NCI-H345 (cell line): ENCODE results near the gene ACAD11.
A peak's percentile ranks its signal among the peaks of the same experiment; 100 is the strongest.

Source experiments
- DNase-seq: peaks from one replicate; lab custom pipeline; 2025; lab: John Stamatoyannopoulos, UW

ACAD11 gene

DNA sequence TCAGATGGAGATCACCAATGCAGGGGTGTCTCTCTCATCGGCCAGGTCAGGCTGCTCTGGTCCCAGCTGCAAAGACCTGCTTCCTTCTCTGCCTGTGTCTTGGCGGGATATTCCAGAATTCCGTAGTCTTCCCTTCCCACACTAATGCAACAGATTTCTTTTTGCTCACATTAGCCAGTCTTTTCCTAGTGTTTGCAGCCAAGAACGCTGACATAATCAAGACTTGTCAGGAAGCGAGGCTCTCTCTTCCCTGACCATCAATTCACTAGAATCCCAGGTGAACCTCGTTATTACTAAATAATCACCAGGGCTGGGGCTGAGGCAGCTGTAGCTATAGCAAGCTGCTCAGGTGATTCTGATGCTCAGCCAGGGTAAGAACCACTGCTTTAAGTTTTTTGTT is 105.8 kb downstream of the ACAD11 start:
- no peak for DNase-seq

DNA sequence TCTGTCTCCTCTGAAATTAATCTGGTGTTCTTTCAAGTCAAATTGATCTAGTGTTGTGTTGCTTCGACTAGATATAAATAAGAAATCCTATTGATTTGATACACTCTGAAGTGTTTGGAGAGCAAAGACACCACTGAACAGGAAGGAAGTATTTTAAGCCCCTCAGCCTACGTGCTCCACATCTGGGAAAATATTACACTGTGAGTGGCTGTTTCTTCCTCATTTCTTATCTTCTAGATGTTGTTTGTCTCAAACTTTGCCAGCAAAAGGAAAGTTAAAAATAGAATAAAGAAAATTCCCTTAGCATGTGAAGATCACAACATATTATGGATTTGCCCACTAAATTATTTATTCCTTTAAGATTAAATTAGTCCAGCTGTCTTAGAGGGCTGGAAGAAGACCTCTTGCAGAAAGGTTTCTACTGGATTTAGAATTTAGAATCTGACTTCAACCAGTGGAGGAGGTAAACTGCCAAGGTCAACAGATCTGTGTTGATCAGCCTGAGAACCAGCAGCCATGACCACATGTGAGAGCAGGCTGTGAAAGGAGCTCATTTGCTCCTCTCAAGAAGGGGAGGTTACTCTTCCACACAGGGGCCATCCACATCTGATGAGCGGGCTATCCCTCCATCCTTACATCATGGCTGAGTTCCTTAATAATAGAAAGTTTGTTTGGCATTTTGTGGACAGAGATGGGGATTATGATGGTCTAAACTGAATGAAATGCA is 108.9 kb downstream of the ACAD11 start:
- DNase-seq, result no peak

DNA sequence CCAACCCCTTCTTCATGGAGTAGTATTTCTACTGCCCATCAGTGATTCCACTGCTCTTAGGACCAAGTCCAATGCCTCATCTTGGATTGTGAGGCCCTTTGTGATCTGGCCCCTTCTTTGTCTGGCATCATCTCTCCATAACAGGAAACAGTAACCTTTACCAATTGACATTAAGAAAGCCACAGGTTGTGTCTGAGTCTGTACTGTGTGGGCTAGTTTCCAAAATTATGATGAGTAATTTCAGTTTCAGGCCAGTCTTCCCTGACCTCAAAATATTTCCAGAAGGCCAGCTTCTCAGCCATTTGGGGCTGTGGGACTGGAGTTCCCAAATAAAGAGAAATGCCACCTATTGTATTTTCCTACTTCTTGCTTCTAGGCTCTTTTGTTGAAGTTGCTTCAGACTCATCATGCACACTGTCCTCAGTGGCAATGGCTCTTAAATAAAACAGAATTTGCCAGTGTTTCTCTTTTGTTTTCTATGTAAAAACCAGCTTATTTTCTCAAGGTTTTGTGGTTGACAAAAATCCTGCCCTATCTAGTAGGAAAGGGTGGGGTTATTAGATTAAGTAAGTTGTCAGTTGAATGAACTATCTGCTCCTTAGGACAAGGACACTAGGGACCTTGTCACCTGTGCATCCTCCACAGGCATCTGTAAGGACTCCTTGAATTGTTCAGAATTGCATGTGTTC is 109.6 kb downstream of the ACAD11 start:
- no peak for DNase-seq

DNA sequence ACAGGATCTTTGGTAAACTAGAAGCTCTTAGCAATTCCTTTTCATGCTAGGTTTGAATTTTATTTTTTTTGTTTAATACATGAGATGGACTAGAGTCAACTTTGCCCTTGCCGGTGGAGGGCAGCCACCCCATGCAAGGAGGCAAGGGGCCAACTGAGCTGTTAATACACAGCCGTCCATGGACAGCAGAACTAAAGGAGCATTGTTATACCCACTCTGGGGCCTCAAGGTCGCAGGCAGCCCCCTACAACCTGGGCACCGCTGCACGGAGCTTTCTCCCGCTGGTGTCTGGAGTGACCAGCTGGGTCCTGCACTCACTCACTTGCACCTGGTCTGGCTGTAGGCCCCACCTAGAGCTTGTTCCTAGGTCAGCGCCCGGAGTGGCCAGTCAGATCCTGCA is 110.4 kb downstream of the ACAD11 start:
- no peak for DNase-seq

DNA sequence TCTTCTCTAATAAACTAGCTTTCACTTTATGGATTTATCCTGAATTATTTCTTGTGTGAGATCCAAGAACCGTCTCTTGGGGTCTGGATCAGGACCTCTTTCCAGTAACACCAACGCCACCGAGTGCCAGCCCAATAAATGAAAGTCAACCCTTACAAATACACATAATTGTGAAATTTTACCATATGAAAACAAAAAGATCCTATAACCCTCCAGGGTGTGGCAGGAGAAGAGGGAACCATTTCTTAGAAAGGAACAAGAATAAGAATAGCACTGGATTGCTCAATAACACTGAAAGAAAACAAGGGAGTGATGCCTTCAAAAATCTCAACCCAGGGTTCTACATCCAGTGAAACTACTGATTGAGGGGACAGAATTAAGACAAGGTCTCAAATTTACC is 114.1 kb downstream of the ACAD11 start:
- no peak for DNase-seq

DNA sequence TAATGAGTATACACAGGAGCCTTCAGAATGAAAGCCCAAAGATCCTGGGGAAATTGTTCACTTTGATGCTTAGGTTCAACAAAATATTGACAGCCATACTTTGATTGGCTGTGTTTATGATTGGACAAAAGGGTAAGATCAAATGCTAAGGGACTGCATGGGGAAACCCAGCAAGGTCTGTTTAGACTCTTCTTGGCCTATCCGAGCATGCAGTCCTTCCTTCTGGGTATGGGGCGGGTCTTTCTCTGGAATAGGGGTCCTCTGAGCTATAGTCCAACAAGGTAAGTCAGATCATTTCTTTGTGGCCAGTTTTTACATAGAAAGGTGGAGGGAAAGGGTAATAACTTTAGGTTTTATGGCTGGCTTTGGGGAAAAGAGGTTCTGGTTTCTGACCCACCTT is 115.5 kb downstream of the ACAD11 start:
- no peak for DNase-seq

DNA sequence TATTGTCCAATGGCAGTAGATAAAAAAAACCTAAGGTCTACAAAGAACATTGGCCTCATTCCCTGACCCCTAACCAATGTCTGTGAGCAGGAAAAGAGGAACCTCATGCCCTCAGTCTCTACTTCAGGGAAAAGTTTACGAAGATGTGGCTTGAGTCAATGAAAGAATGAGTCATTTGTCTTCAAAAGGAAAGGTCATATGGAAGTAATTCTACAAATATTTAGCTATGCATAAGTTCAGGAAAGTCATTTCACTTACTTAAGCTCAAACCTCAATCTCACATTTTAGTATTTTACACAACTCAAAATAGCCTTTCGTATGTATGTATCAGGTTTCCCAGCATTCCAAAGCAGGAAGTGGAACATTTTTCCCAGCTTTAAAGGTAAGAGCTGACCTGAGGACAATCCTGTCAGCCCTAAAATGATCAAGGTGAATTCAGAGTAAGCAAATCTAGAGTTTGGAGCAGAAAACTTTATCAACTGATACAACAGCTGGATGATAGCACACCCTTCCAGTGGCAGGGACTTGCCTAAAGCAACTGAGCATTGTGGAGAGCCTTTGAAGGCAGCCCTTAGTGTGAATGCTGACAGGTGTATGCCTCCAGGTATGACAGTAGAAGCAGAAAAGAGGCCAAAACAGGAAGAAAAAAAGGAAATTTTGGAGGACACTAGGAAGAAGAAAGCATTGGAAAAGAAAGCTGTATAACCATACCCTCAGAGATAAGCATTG is 116.4 kb downstream of the ACAD11 start:
- no peak for DNase-seq

DNA sequence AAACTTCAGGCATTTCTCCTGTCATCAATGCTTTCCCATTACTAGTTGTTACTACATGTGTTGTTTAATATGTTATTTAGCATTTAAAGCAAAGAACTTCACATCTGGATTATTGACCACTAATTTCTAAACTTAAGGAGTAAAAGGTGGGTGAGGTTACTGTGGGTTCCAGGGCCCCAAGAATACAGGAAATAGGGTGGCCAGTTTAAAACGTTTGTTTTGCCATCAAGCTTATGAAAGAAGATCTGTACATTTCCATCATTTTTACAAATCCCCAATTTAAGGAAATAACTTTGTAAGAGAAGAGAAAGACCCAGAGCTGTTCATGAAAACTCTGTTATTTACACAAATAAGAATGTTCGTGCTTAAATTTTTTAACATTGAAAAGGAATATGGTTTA is 117.0 kb downstream of the ACAD11 start:
- no peak for DNase-seq

DNA sequence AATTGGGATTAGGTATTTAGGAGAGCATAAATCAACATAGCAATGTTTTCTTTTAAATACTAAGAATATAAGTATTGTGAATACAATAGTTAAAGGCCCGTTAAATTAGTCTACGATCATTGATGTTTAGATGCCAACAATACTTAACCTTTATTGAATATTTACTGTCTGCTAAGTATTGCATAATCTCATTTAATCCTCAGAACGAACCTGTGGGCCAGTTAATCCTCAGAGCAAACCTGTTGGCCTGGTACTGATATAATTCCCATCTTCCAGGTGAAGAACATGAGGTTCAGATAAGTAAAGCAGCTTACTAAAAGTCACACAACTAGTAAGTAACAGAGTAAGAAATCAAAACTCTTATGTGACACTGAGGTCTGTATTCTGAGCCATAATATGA is 119.9 kb downstream of the ACAD11 start:
- DNase-seq, result no peak

DNA sequence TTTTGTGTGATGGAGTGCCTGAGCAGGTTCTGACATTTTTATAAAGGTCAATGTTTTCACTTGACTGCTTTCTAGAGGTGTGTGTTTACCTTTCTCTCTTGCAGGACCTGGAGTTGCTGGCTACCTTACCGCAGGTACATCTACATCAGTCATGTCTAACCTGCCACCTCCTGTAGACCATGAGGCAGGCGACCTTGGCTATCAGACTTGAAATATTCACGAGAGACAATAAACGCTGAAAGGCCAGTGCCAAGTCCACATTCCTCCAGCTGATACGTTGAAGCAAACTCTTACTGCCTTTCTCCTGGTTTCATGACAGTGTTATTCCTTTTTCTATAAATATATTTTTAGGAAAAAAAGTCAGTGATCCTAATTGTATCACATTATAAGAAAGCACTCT is 121.5 kb downstream of the ACAD11 start:
- DNase-seq, result no peak

DNA sequence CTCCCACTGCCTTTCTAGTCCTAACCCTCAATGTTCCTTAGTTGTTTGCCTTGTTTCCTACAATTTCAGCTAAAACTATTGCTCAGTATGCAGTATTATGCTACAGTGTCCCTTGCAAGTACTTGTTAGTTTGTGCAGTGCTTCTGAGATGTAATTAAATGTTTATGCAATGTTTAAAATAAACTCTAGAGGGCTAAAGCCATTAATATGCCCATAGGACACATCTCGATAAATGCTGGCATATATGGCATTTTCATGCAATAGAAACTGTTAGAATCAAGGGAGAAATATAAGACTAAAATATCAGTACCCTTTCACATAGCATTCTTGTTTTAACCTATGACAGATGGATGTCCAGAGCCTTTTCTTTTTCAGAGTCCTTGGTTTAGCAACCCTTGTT is 122.3 kb downstream of the ACAD11 start:
- DNase-seq, result no peak

DNA sequence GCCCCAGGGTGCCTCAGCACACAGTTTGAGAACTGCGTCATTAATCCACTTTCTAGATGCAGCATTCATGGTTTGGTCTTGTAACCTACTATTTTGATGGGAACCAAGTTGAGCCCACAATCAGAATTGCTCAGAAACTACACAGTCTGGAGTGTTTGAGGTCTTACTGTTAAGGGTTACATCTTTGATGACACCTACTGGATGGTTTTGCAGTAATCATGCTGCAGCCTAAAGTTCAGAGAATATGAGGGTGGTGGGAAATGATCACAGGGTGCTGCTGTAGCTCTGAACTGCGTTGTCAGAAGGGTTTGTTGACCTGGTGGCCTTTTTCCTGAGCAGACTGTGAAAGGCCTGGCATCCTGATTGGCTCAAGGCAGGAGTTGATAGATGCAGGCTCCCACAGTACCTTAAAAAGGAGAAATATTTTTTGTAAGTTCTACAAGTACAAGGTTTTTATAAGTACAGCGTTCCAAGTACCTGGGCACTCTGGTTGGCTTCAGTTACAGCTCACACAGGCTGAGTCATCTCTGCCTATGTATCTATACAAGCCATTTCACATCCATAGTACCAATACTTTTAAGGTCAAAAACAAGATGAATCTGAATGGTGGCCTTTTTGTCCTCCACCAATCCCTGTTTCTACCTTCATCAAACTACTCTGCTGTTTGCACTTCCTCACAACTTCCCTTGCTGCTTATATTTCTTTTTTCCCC is 123.0 kb downstream of the ACAD11 start:
- DNase-seq, result no peak

DNA sequence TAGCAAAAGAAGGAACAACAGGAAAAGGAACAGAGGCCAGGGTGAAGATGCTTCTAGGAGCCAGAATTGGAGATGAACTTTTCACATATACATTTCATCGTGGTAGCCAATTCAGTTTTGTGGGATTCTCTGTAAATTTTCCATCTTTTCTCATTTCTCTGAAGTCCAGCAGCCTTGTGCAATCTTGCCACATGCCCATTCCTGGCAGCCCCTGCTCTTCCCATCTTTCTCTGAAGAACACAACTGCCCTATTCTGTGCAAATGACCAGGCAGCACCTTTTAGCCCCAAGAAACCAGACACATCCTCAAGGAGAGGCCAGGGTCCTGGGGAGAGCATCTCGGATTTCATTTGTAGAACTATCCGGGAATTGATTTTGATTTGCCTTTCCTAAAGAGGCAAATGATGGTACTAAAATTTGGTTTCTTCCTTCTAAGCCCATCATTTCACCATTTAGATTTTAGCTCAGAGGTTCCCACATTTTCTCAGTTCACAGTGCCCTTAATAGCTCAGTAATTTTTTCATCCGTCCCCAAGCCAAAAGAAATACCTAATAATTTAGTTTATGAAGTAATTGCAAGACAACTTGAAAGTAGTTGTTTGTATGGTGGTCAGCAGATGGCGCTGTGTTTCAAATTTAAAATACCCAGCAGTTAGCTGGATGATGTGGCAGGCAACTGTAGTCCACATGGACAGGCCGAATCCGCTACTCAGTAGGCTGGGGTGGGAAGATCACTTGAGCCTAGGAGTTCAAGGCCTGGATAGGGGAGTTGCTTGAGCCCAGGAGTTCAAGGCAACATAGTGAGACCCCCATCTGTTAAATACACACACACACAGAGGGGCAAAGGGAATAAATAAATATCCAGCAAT is 123.8 kb downstream of the ACAD11 start:
- DNase-seq, result peak; percentile 16

DNA sequence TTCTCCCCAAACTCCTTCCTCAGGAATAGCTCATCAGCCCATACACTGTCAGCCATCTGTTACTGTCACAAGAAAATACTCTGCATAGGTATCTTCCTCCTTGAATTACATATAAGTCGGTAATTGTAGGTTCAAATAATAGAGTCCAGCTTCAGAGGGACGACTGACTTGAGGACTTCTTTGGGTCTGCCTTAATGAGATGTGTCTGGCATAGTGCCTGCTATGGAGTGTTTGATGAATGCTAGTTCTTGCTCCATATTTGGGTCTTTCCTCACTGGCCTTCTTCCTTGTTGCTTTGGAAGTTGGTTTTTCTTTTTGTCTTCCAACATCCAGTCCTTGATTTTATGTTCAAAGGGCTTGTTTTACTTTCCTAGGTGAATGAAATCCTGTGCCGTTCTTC is 129.0 kb downstream of the ACAD11 start:
- DNase-seq, result no peak

DNA sequence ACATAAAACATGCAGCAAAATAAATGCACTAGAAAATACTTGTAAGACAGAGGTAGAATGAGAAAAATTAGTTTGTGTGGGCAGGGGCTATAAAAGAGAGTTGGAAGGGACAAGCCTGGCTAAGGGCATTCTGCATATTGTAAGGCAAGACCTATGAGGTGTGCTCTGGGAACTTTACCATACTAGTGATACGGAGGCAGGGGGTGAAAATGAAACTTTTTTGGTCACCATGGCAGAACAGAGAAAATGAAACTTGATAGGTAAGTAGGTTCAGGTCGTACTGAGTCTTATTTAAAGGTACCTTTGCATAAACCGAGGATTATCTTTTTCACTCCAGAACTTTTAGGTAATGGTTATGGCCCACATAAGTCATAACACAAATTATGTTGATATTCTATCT is 137.3 kb downstream of the ACAD11 start:
- no peak for DNase-seq

DNA sequence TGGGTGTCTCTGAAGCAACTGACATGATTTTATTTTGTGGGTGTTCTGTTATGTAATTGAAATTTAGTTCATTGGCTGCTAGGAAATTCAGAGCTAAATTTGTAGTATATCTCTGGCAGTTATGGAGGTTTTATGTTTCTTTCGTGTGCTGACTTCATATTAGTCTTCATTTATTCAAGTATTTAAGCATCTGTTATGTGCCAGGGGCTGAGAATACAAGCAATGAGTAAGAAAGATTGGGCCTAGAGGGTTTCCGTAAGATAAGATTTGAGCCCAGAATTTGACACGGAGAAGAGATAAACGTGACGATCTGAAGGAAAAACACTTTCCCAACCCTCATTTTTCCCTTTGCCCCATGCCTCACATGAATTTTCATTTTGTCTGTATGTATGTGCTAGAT is 137.7 kb downstream of the ACAD11 start:
- no peak for DNase-seq

DNA sequence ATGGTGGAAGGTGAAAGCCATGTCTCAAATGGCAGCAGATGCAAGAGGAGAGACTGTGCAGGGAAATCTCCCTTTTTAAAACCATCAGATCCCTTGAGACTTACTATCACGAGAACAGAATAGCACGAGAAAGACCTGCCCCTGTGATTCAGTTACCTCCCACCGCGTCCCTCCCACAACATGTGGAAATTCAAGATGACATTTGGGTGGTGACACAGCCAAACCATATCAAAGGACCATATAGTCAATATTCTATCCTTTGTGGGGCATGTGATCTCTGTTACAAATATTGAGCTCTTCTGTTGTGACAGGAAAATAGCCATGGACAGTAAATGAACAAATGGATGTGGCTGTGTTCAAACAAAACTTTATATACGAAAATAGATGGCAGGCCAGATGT is 139.7 kb downstream of the ACAD11 start:
- DNase-seq, result no peak

DNA sequence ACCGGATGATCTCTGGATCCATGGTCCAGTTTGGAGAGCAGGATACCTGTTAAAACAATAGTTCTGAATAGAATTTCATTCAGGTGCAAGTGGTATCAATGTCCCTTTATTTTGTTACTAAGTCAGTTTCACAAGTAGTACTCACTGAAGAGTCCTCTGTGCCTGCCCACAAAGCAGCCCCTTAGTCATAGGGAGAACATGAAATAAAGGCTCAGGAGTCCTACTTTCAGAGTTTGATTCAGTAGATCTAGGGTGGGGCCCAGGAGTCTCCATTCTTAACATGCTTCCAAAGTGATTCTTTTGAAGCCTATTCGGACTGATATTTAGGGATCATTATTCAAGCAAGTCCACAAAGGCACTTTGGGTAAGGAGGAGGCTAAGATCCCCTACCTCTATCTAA is 142.3 kb downstream of the ACAD11 start:
- DNase-seq, result no peak

DNA sequence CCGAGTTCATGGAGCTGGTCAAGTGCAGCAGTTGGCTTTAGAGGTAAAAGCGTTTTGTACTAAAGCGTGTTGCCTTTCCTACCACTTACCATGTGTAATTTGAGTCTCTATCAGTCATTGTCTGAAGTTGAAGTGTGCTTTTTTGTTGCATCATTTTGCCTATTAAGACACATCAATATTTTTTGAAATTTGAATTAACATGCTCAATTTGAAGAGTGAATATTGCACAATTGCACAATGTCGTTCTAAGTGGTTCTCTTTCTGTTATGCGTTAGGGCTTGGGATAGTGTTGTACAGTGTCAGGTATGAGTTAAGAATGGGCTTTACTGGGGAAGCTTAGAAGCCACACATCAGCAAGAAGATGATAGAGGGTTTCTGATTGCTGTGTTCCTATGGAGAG is 146.6 kb downstream of the ACAD11 start:
- DNase-seq, result no peak

DNA sequence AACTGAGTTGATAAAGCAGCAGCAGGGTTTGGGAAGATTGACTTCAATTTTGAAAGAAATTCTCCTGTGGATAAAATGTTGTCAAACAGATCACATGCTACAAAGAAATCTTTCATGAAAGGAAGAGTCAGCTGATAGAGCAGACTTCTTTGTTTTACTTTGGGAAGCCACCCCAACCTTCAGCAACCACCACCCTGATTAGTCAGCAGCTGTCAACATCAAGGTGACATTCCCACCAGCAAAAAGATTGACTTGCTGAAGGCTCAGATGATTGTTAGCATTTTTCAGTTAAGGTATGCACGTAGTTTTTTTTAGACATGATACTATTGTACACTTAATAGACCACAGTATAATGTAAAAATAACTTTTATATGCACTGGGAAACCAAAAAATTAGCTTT is 150.1 kb downstream of the ACAD11 start:
- no peak for DNase-seq

DNA sequence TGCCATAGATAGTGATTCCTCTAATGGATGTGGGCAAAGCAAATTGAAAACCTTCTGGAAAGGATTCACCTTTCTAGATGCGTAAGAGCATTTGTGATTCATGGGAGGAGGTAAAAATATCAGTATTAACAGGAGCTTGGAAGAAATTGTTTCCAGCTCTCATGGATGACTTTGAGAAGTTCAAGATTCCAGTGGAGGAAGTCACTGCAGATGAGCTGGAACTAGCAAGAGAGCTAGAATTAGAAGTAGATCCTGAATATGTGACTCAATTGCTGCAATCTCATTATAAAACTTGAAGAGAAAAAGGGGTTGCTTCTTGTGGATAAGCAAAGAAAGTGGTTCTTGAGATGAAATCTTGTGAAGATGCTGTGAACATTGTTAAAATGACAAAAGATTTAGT is 150.5 kb downstream of the ACAD11 start:
- no peak for DNase-seq
